Measurements from ENCODE around the gene KAZN. TPM values are rescaled to one million over a fixed set of nuclear protein-coding genes. Genes with fewer than 3 reads are reported as not detected.

Gene KAZN
- total and polyA plus RNA-seq, 10 donors = 20.0 to 245 (median 144) TPM

DNA sequence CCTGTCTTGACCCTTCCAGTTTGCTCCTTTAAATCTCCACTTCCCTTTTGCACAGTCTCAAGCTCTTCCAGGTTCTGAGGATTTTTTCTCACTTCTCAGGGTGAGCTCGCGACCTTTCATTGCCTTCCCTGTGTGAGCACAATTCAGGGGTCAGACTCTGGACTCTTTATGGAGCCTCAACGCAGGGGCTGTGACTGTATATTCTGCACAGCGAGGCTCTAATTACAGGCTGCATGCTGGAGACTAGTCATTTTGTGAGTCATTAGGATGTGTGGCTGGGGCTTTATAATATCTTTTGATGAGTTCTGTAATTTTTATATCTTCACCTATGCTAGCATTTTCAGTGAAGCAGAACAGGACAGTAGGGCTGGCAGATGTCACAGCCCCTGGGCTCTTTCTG is 270.7 kb downstream of the KAZN start:
- H3K4me3 ChIP-seq = no peak overlapping the region
- 74 to 82% (median 78%) methylated on average over 4 of the region's 4 CpGs for WGBS, 5 donors
- H3K27me3 ChIP-seq (replicated peaks in 1 of 7) = no peaks in the 10 kb centered on the region

DNA sequence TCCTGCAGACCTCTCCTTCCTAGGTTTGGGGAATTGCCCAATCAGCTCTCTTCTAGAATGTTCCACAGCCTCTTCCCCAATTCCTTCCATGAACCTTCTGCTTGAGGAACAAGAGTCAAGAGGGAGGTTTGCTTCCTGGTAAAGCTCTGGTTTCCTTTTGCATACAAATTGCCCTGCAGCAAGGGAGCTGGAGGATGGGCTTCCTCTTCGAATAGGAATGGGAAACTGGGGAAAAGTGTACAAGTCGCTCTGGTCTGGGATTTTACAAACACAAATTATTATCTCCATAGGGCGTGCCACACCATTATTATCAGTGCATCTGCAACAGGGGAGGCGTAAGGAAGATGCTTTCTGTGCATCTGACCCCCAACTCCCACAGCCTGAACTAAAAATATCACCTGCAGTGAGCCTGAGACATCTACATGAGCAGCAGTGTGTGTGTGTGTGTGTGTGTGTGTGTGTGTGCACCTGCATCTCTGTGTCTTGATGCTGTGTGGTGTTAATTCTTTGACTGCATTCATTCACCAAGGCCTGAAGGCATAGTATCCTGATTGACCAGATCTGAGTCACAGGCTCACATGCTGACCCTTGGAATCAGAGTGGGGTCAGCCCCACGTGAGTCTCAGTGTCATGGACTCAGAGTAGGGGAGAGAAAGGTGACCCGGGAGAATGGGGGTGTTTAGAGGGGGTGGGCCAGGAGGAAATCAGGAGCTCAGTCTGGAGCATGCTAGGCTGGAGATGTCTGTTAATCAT is 272.9 kb downstream of the KAZN start:
- TF ChIP-seq, protein P1, sequence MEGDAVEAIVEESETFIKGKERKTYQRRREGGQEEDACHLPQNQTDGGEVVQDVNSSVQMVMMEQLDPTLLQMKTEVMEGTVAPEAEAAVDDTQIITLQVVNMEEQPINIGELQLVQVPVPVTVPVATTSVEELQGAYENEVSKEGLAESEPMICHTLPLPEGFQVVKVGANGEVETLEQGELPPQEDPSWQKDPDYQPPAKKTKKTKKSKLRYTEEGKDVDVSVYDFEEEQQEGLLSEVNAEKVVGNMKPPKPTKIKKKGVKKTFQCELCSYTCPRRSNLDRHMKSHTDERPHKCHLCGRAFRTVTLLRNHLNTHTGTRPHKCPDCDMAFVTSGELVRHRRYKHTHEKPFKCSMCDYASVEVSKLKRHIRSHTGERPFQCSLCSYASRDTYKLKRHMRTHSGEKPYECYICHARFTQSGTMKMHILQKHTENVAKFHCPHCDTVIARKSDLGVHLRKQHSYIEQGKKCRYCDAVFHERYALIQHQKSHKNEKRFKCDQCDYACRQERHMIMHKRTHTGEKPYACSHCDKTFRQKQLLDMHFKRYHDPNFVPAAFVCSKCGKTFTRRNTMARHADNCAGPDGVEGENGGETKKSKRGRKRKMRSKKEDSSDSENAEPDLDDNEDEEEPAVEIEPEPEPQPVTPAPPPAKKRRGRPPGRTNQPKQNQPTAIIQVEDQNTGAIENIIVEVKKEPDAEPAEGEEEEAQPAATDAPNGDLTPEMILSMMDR (IDR thresholded peaks at IDR 0.05 in 8 of 11, conservative IDR thresholded peaks at IDR 0.05 in 3 of 11) = no peak
- no peak for TF ChIP-seq POLR2A (IDR thresholded peaks at IDR 0.05)
- DNase-seq = no peak
- H3K4me3 ChIP-seq = no peak overlapping the region
- H3K27ac ChIP-seq = no peak overlapping the region
- H3K4me1 ChIP-seq = peaks cover 0 to 10% (median 0%) of the 10 kb centered on the region in 6 donors
- no peaks in the 10 kb centered on the region for H3K9me3 ChIP-seq
- H3K27me3 ChIP-seq (replicated peaks in 1 of 7) = no peaks in the 10 kb centered on the region
- intact Hi-C loops (cut with DNase I; ENCODE audit: low total_unique reads) = no loop called here
- WGBS, 5 donors = 57 to 72% (median 68%) methylated on average over 6 of the region's 6 CpGs
- H3K36me3 ChIP-seq = no peaks in the 10 kb centered on the region

More for the DNA sequence above, 270.7 kb downstream of the KAZN start:
- Histone ChIP-seq H3K4me1 (peaks cover 0 to 10% (median 0%) of the 10 kb centered on the region in 6 donors), H3K27ac (no peak overlapping the region), H3K9me3 (no peaks in the 10 kb centered on the region), H3K36me3 (no peaks in the 10 kb centered on the region)
- no peak for DNase-seq
- TF ChIP-seq POLR2A (IDR thresholded peaks at IDR 0.05) = no peak
- intact Hi-C loops (cut with DNase I; ENCODE audit: low total_unique reads) = no loop called here

DNA sequence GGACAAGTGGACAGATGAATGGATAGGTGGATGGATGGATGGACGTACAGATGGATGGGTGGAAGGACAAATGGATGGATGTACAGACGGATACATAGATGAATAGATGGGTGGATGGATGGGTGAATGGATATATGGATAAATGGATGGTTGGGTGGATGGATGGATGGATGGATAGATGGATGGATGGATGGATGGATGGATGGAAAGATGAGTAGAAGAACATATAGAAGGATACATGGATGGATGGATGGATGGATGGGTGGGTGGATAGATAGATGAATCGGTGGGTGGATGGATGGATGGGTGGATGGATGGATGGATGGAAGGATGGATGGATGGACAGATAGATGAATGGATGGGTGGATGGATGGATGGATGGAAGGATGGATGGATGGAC is 274.3 kb downstream of the KAZN start:
- TF ChIP-seq, protein P1 (IDR thresholded peaks at IDR 0.05 in 8 of 11, conservative IDR thresholded peaks at IDR 0.05 in 3 of 11) = no peak
- intact Hi-C loops (cut with DNase I; ENCODE audit: low total_unique reads) = no loop called here
- WGBS, 5 donors = 83 to 96% (median 88%) methylated on average over 3 of the region's 3 CpGs
- Histone ChIP-seq H3K4me3 (no peak overlapping the region), H3K4me1 (peaks cover 0 to 10% (median 0%) of the 10 kb centered on the region in 6 donors), H3K36me3 (no peaks in the 10 kb centered on the region), H3K27me3 (replicated peaks in 1 of 7) (no peaks in the 10 kb centered on the region), H3K9me3 (no peaks in the 10 kb centered on the region), H3K27ac (no peak overlapping the region)
- DNase-seq = no peak

- DNase-seq = no peak
- Histone ChIP-seq H3K36me3 (no peaks in the 10 kb centered on the region), H3K4me3 (no peak overlapping the region), H3K9me3 (no peaks in the 10 kb centered on the region), H3K27ac (no peak overlapping the region), H3K27me3 (replicated peaks in 1 of 7) (no peaks in the 10 kb centered on the region), H3K4me1 (peaks cover 0 to 10% (median 0%) of the 10 kb centered on the region in 6 donors)
- 31 to 53% (median 37%) methylated on average over 4 of the region's 4 CpGs for WGBS, 5 donors
- intact Hi-C loops (cut with DNase I; ENCODE audit: low total_unique reads) = no loop called here
- TF ChIP-seq POLR2AphosphoS5 (IDR thresholded peaks at IDR 0.05) = no peak
- TF ChIP-seq POLR2A (IDR thresholded peaks at IDR 0.05) = no peak
- TF ChIP-seq, protein P1 (IDR thresholded peaks at IDR 0.05 in 8 of 11, conservative IDR thresholded peaks at IDR 0.05 in 3 of 11) = no peak
Measured at GRCh38 chr1:14873677-14874076, 275.2 kb downstream of the KAZN start.
